Ovary (tissue), 9 donors: ENCODE measurements around the gene C4BPB. TPM values are rescaled to one million over a fixed set of nuclear protein-coding genes. Genes with fewer than 3 reads are reported as not detected.

Source experiments
- DNase-seq, 5 donors: peaks; one replicate each; pipeline ENCODE4 v3.0.0-alpha.2; 2019 to 2020
- H3K27ac ChIP-seq, 2 donors: fragments of 200-600 bp; one replicate each; pipeline versions ENCODE4 v1.5.1 to v1.8.0; 2019 to 2022
- H3K27me3 ChIP-seq: fragments of 200-600 bp; one replicate; pipeline ENCODE4 v1.8.0; 2022
- H3K36me3 ChIP-seq: fragments of 200-600 bp; sonication (generic); one replicate; pipeline ENCODE4 v1.5.1; 2019
- H3K4me1 ChIP-seq: one replicate; pipeline ENCODE4 v1.8.1; 2013; ENCODE audit warnings: mild to moderate bottlenecking, moderate library complexity; ENCODE audit not compliant: insufficient read depth
- H3K4me3 ChIP-seq: fragments of 200-600 bp; sonication (generic); one replicate; pipeline ENCODE4 v1.5.1; 2017
- H3K9me3 ChIP-seq, 2 donors: fragments of 200-600 bp in 1 of 2; sonication (generic) in 1 of 2; one replicate each; pipeline versions ENCODE4 v1.5.1 to v1.8.1; 2013 to 2019; ENCODE audit warnings: mild to moderate bottlenecking in 1 of 2, moderate library complexity in 1 of 2
- EP300 ChIP-seq: sonication (generic); formaldehyde crosslinking; IDR thresholded peaks from one replicate; pipeline ENCODE4 v1.6.1; 2017; ENCODE audit warnings: antibody characterized with exemption
- POLR2A ChIP-seq: fragments of 450-650 bp; IDR thresholded peaks from one replicate; pipeline ENCODE4 v1.6.1; 2017; ENCODE audit warnings: antibody characterized with exemption, mild to moderate bottlenecking, moderate library complexity
- WGBS, 3 donors: extraction: QIAGEN DNeasy Blood & Tissue Kit in 1 of 3; methylation state at CpG; one replicate each; pipeline versions ENCODE4 v1.1.5 to v1.1.7; 2013 to 2017; 5-methylcytosine and 5-hydroxymethylcytosine counted together
- intact Hi-C, 4 donors: fragments of 100-400 bp; cut with DNase I; formaldehyde crosslinking; loops; one replicate each; pipeline versions ENCODE4 v1.11.0 to v1.15.1; 2022 to 2023
- polyA plus RNA-seq, 2 donors: library from polyadenylated mRNA; stranded (reverse); fragments of 200-250 nt in 1 of 2; fragments of 350-450 nt in 1 of 2; fragmentation: Illumina TruSeq in 1 of 2; extraction: RNeasy Lipid Tissue Mini Kit (QIAGEN cat#74804) in 1 of 2; gene quantifications; one replicate each; pipeline ENCODE4 v1.2.3, GENCODE V29; 2013 to 2014
- total RNA-seq, 7 donors: library from RNA; depleted of rRNA in 2 of 7; stranded (reverse); fragments of >200 nt in 2 of 7; fragmentation: NEBNext Ultra II Directional in 3 of 7; extraction: Animal tissue kit (Norgen Biotek cat#: 25700) in 3 of 7; gene quantifications; one replicate each; pipeline versions ENCODE4 v1.1.0 to v1.2.4, GENCODE V29; 2016 to 2023
- TF ChIP-seq, protein P1 (sequence below), 3 donors: fragments of 450-650 bp in 2 of 3; fragments of 200-600 bp in 1 of 3; IDR thresholded peaks; one replicate each; pipeline versions ENCODE4 v1.5.1 to v1.8.0; 2016 to 2022; ENCODE audit warnings: antibody characterized with exemption in 3 of 3, mild to moderate bottlenecking in 1 of 3
- donor health status: DM: no; HTN: no; CAD: no; lungs with moderate emphysema.
- donor health status: DM: no; HTN: no; CAD: no.
- donor health status: Bipolar disorder and iron deficiency.
- donor health status: DM: yes; HTN: yes; CAD: no.
- donor health status: DM: no; HTN: no; CAD: no.
- donor health status: DM: yes; HTN: yes; CAD: no.

Gene C4BPB
- total and polyA plus RNA-seq, 9 donors = 2.5 to 88.5 (median 20.3) TPM

DNA sequence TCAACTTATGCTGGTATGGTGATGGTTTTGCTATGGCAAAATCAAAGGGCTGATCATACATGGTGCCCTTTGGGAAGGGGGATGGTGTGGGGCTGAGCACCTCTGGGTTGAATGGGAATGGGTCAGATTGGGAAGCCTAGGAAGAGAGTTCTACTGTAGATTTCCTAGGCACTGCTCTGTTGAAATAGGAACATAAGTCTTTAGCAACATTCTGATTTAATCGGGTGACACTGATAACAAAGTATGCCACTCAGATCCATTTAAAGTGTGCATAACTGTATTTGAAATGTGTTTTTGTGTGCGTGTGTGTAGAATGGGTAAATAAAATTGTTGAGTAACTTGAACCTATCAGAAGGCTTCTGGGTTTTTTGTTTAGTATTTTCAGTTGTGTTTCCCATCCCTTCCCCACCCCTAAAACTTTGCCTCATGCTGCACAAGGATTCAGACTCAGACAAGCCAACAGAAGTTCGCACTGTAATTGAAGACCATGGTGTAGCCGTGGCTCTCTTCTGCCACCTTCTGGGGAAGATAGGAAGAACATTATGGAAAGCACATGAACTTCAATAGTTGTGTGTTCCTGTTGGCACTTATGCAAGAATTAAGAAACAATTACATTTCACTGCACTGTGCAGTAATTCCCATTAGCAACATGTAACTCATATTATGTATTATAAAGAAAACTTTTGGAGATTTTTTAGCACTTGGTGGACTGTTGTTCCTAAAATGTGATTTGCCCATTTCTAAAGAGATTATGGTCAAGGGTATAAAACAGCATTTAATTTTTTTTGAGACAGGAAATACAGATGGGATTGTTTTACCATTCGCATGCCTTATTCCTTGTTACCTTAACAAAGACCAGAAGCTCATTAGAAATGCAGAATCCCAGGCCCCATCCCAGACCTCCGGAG lies 10.9 kb upstream of the C4BPB start:
- Histone ChIP-seq H3K4me1 (no peaks in the 10 kb centered on the region), H3K36me3 (no peaks in the 10 kb centered on the region), H3K9me3 (no peaks in the 10 kb centered on the region), H3K27me3 (no peaks in the 10 kb centered on the region), H3K27ac (no peak overlapping the region), H3K4me3 (no peak overlapping the region)
- TF ChIP-seq, protein P1, sequence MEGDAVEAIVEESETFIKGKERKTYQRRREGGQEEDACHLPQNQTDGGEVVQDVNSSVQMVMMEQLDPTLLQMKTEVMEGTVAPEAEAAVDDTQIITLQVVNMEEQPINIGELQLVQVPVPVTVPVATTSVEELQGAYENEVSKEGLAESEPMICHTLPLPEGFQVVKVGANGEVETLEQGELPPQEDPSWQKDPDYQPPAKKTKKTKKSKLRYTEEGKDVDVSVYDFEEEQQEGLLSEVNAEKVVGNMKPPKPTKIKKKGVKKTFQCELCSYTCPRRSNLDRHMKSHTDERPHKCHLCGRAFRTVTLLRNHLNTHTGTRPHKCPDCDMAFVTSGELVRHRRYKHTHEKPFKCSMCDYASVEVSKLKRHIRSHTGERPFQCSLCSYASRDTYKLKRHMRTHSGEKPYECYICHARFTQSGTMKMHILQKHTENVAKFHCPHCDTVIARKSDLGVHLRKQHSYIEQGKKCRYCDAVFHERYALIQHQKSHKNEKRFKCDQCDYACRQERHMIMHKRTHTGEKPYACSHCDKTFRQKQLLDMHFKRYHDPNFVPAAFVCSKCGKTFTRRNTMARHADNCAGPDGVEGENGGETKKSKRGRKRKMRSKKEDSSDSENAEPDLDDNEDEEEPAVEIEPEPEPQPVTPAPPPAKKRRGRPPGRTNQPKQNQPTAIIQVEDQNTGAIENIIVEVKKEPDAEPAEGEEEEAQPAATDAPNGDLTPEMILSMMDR (IDR thresholded peaks at IDR 0.05) = peak; percentile 71 to 80 (median 79)
- no peak for TF ChIP-seq EP300
- intact Hi-C loops = loop anchor here in 2 of 4 donors (10.0 kb wide), 2 partner anchors 163 to 327 kb away; no protein-coding TSS in a partner anchor
- WGBS, 3 donors = 40 to 46% (median 41%) methylated on average over 6 of the region's 6 CpGs
- peak in 4 of 5 donors; percentile 30 to 74 (median 45) for DNase-seq

DNA sequence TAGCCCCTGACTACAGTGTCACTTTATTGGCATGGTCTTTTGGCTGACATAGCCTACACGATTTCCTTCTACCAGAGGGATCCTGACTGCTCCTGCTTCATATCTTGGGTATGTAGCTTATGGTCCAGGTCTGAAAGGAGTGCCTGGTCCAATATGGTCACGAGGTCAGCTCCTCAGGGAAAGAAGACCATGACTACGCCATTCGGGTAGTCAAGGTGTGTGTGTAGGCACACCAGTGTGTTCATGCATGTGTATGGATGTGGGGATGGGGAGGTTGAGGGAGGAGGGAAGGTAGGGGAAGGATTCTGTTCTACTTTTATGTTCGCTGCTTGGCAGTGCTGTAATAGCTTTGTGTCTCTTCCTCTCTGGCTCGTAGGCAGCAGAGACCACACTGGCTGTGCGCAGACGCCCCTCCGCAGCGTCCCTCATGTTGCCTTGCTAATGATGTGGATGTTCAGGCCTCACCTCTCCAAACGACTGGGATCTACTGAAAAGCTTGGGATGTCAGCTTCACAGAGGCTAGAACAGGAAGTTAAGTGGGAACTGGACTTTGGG lies 10.0 kb upstream of the C4BPB start:
- no peak for DNase-seq
- no peak overlapping the region for H3K4me3 ChIP-seq
- WGBS, 3 donors = 88 to 89% (median 89%) methylated on average over 11 of the region's 11 CpGs
- intact Hi-C loops = loop anchor here in 2 of 4 donors (10.0 kb wide), 2 partner anchors 164 to 326 kb away; no protein-coding TSS in a partner anchor
- TF ChIP-seq, protein P1 (IDR thresholded peaks at IDR 0.05) = no peak
- TF ChIP-seq POLR2A (no peak), EP300 (no peak)
- no peaks in the 10 kb centered on the region for H3K27me3 ChIP-seq
- no peaks in the 10 kb centered on the region for H3K9me3 ChIP-seq
- no peaks in the 10 kb centered on the region for H3K36me3 ChIP-seq
- H3K27ac ChIP-seq = no peak overlapping the region
- H3K4me1 ChIP-seq = no peaks in the 10 kb centered on the region

DNA sequence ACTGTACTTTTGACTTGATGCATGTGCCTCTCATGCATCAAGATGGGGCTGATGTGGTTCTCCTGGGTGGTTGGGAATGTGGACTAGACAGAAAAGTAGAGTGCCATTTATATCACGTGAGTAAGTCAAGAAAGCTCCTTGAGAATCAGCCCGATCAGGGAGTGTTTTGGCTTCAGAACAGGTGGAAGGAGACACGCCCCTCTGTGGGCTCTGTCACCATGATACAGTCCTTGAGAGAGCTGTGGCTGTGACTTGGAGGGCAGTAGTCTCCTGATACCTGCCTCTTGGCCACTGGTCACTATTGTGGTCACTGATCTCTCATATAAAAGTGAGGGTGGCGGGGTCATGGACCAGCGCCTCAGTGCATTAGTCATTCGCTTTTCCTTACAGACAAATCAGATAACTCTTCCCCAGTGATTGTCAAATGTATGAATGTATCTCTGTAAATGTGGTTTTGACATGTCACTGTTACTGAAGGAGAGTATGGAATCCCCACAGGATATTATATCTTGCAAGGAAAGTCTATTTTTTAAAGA lies 8.9 kb upstream of the C4BPB start:
- 93 to 95% (median 93%) methylated on average over 6 of the region's 6 CpGs for WGBS, 3 donors
- Histone ChIP-seq H3K27me3 (no peaks in the 10 kb centered on the region), H3K4me1 (no peaks in the 10 kb centered on the region), H3K36me3 (no peaks in the 10 kb centered on the region), H3K4me3 (no peak overlapping the region), H3K9me3 (no peaks in the 10 kb centered on the region), H3K27ac (no peak overlapping the region)
- intact Hi-C loops = loop anchor here in 3 of 4 donors (5.0 to 10.0 kb wide), 3 partner anchors 165 to 328 kb away; no protein-coding TSS in a partner anchor
- DNase-seq = no peak
- TF ChIP-seq, protein P1 (IDR thresholded peaks at IDR 0.05) = no peak
- TF ChIP-seq POLR2A = no peak
- TF ChIP-seq EP300 = no peak

DNA sequence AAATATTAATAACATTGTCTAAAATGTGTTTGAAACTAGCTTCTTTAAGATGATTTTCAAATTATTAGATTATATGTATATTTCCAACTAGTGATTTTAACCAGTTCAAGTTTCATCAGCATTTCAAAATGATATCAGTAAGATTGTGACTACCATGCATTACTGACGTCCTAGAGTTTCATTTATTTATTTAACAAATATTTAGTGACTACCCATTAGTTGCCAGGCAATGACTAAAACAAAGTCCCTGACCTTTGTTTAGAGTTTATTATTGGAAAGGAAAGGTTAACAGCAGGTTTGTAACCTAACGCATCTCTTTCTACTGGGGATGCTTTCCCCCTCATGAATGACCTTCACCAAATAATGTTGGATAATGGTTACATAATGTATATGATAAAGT lies 7.6 kb upstream of the C4BPB start:
- intact Hi-C loops = loop anchor here in 2 of 4 donors (5.0 to 10.0 kb wide), 2 partner anchors 324 to 326 kb away; no protein-coding TSS in a partner anchor
- 46 to 68% (median 47%) methylated on average over 2 of the region's 2 CpGs for WGBS, 3 donors
- no peak overlapping the region for H3K27ac ChIP-seq

More for the DNA sequence above, 7.6 kb upstream of the C4BPB start:
- no peaks in the 10 kb centered on the region for H3K4me1 ChIP-seq
- no peak for DNase-seq
- no peaks in the 10 kb centered on the region for H3K27me3 ChIP-seq
- no peaks in the 10 kb centered on the region for H3K9me3 ChIP-seq
- H3K36me3 ChIP-seq = no peaks in the 10 kb centered on the region
- TF ChIP-seq POLR2A (no peak), EP300 (no peak)
- TF ChIP-seq, protein P1 (IDR thresholded peaks at IDR 0.05) = no peak
- no peak overlapping the region for H3K4me3 ChIP-seq
